ENCODE data around the gene SLC25A13.

SLC25A13 gene

DNA sequence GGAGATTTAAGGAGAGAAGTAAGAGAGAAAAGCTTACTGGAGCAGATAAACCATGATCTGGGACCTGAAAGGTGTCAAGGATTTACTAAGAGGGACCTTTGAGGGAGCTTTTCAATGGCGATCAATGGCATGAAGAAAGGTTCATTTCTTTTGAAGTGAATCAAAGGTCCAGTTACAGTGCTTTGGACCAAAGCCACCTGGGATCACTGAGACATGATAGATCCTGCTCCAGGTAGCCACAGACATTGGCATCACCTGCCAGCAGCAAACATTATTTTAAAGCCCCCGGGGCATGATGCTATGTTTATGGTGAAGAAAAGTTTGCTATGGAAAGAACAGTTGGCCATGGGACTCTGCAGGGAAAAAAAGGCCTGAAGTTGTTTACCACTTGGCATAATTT is 109.4 kb downstream of the SLC25A13 start:
- Mint-ChIP-seq H3K27ac (no peak overlapping the region), H3K9me3 (peaks cover 3 to 4% of the 10 kb centered on the region in 2 donors), H3K4me1 (peaks cover 0 to 12% of the 10 kb centered on the region in 2 donors), H3K27me3 (no peaks in the 10 kb centered on the region), H3K4me3 (no peak overlapping the region), H3K36me3 (peaks cover 6 to 9% of the 10 kb centered on the region in 2 donors)
- no peak for ATAC-seq (replicated peaks)
- DNase-seq = no peak

DNA sequence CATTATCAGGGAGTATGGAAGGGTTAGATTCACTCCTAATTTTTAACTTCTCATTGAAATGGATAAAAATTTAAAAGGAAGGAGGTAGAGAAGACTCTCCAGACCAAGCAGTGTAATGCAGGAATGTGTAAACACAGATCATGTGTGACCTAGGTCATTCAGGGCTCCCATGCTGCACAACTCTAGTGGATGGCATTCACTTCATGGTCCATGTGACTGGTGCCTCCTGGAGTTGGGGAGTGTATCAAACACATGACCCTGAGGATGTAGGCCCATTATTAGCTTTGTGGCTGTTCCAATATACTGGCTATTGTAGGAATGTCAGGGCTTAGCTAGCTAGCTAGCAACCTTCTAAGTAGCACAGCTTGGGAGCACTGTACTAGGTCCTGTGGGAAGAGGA is 109.9 kb downstream of the SLC25A13 start:
- DNase-seq (no peak), ATAC-seq (replicated peaks) (no peak)
- Mint-ChIP-seq H3K36me3 (peaks cover 8 to 9% of the 10 kb centered on the region in 2 donors), H3K4me3 (no peak overlapping the region), H3K4me1 (peaks cover 0 to 7% of the 10 kb centered on the region in 2 donors), H3K9me3 (peaks cover 3 to 4% of the 10 kb centered on the region in 2 donors), H3K27ac (no peak overlapping the region), H3K27me3 (no peaks in the 10 kb centered on the region)

DNA sequence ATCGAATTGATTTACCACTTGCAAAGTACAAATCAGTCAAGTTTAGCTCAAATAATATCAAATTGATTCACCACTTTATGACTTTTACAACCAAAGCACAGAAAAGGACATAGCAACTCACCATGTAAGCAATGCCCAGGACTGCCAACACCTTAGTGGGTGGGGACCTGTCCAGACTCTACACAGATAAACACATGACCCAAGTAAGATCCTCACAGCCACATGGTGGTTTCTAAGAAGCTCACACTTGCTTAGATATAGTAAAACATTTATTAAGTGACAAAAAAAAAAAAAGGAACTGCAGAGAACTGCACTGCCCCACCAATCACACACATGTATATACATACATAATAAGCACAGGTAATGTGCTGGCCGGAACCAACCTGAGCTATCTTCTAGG is 116.2 kb downstream of the SLC25A13 start:
- Mint-ChIP-seq H3K4me1 (peaks cover 0 to 2% of the 10 kb centered on the region in 2 donors), H3K9me3 (no peaks in the 10 kb centered on the region), H3K27me3 (no peaks in the 10 kb centered on the region), H3K36me3 (peaks cover 17 to 23% of the 10 kb centered on the region in 2 donors), H3K27ac (no peak overlapping the region), H3K4me3 (no peak overlapping the region)
- DNase-seq (no peak), ATAC-seq (replicated peaks) (no peak)

DNA sequence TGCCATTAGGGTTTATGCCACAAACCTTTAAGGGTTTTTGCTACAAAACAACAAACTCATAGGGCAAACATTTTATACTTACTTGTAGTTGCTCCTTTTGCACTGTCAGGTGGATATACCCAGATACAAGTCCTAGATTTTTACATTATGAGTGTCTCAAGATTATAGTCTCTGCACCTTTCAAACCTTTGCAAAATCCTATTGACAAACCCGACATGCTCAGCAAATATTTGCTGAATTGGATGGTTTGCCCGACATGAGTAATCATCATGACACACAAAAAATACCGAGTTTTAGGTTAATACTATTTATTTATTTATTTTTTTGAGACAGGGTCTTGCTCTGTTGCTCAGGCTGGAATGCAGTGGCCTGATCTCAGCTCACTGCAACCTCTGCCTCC is 117.3 kb downstream of the SLC25A13 start:
- no peaks in the 10 kb centered on the region for H3K27me3 Mint-ChIP-seq
- peaks cover 0 to 3% of the 10 kb centered on the region in 2 donors for H3K4me1 Mint-ChIP-seq
- H3K36me3 Mint-ChIP-seq = peaks cover 19 to 25% of the 10 kb centered on the region in 2 donors
- no peaks in the 10 kb centered on the region for H3K9me3 Mint-ChIP-seq
- no peak overlapping the region for H3K27ac Mint-ChIP-seq
- ATAC-seq (replicated peaks) = no peak
- no peak overlapping the region for H3K4me3 Mint-ChIP-seq
- no peak for DNase-seq

DNA sequence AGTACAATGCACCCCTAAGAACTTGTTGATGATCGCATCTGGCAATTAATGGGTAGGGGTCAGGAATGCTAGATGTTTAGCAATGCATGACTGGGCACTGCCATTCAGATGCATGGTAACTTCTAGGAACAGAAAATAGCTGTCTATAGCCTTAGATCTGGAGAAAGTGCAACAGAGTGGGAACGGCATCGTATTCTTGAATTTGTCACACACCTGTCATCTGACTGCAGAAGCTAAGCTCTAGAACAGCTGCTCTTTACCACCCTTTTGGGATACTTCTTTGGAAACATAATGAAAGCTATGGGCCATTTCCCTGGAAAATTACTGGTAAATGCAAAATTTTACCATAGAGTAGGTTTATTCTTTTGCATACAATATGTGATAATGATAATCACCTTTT is 118.1 kb downstream of the SLC25A13 start:
- peaks cover 19 to 25% of the 10 kb centered on the region in 2 donors for H3K36me3 Mint-ChIP-seq
- no peak overlapping the region for H3K4me3 Mint-ChIP-seq
- peaks cover 0 to 3% of the 10 kb centered on the region in 2 donors for H3K4me1 Mint-ChIP-seq
- H3K27ac Mint-ChIP-seq = no peak overlapping the region
- no peaks in the 10 kb centered on the region for H3K27me3 Mint-ChIP-seq
- no peak for DNase-seq
- no peak for ATAC-seq (replicated peaks)
- no peaks in the 10 kb centered on the region for H3K9me3 Mint-ChIP-seq

DNA sequence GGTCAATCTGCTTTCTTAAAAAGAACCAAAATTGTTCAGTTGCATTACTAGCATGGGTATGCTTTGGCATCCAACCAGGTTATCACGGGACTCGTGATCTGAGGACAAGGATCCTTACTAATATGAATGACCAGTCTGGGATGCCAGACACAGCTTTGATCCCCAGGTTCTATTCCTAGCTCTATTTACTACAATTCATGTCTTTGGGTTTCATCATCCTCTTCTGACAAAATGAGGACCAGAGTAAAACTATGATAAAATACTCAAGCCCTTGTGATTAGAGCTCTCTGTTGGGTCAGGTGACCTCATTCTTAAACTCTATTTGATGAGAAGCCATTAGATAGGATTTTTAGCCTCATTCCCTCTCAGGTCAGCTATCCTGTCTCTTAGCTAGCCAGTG is 119.8 kb downstream of the SLC25A13 start:
- H3K27ac Mint-ChIP-seq = no peak overlapping the region
- no peak for DNase-seq
- peaks cover 0 to 3% of the 10 kb centered on the region in 2 donors for H3K4me1 Mint-ChIP-seq
- ATAC-seq (replicated peaks) = no peak
- no peaks in the 10 kb centered on the region for H3K27me3 Mint-ChIP-seq
- no peak overlapping the region for H3K4me3 Mint-ChIP-seq
- peaks cover 25% of the 10 kb centered on the region in 2 donors for H3K36me3 Mint-ChIP-seq
- H3K9me3 Mint-ChIP-seq = no peaks in the 10 kb centered on the region

DNA sequence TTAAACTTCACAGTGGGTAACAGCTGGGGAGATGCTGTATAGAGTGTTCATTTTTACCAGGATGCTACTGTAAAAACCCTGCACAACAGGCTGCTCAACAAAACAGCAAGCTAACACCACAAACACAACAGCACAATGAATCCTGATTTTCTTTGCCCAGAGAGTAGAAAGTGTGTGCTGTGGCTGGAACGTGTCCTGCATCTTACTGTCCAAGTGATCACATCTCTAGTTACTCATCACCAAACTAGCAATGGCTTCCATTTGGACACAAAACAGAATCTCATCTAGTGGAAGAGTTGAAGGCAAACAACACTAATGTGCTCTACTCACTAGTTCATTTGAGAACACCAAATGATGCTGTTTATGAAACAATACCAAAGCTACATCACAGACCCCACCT is 121.2 kb downstream of the SLC25A13 start:
- ATAC-seq (replicated peaks) (no peak), DNase-seq (no peak)
- H3K4me1 Mint-ChIP-seq = peaks cover 0 to 3% of the 10 kb centered on the region in 2 donors
- peaks cover 25 to 27% of the 10 kb centered on the region in 2 donors for H3K36me3 Mint-ChIP-seq
- H3K27ac Mint-ChIP-seq = no peak overlapping the region
- H3K4me3 Mint-ChIP-seq = no peak overlapping the region
- H3K27me3 Mint-ChIP-seq = no peaks in the 10 kb centered on the region
- no peaks in the 10 kb centered on the region for H3K9me3 Mint-ChIP-seq

DNA sequence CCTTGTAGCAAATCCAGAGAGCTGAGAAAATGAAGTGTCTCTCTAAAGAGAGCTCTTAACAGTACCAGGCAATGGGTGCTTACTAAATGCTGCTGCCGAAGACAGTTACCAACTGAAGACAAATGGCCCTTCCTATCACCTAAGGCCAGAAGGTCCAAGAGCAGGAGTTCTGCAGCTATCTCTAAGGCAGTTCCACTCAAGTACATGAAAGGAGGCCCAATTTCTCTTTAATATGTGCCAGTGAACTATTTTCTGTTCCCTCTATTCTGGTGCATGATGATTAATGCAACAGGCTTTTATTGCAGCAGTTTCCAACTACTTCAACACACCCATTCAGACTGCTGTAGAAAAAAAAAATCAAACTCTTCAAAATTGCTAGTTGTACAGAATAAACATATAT is 122.5 kb downstream of the SLC25A13 start:
- Mint-ChIP-seq H3K9me3 (no peaks in the 10 kb centered on the region), H3K27ac (no peak overlapping the region)

DNA sequence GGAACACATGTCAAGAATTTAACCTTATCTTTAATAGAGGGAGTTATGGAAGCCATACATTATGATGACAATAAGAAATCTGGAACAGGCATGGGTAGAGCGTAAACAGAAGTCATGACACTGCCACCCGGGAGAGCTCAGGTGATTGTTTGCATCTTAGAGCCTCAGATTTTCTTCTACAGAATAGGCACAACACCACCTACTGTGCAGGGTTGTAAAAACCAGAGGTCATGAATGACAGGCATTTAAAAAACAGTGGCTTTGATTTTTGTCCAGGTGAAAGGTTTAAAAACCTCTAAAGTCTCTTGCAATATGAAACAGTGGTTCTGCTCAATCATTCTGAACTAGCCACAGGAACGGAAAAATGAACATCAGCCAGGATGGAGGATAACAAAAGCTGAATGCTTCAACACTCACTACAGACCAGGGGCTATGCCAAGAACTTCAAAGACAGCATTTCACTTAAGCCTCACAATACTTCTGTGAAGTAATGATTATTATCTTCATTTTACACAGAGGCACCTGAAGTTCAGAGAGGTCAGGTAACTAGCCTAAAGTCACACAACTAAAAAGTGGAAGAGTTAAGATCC is 123.8 kb downstream of the SLC25A13 start:
- Mint-ChIP-seq H3K36me3 (peaks cover 36 to 47% of the 10 kb centered on the region in 2 donors), H3K4me3 (no peak overlapping the region), H3K27ac (no peak overlapping the region), H3K9me3 (no peaks in the 10 kb centered on the region), H3K4me1 (peaks cover 0 to 3% of the 10 kb centered on the region in 2 donors), H3K27me3 (no peaks in the 10 kb centered on the region)
- ATAC-seq (replicated peaks) (no peak), DNase-seq (no peak)

More for the DNA sequence above, 122.5 kb downstream of the SLC25A13 start:
- ATAC-seq (replicated peaks) = no peak
- H3K36me3 Mint-ChIP-seq = peaks cover 35 to 37% of the 10 kb centered on the region in 2 donors
- H3K4me3 Mint-ChIP-seq = no peak overlapping the region
- H3K27me3 Mint-ChIP-seq = no peaks in the 10 kb centered on the region
- H3K4me1 Mint-ChIP-seq = peaks cover 0 to 3% of the 10 kb centered on the region in 2 donors
- DNase-seq = no peak

DNA sequence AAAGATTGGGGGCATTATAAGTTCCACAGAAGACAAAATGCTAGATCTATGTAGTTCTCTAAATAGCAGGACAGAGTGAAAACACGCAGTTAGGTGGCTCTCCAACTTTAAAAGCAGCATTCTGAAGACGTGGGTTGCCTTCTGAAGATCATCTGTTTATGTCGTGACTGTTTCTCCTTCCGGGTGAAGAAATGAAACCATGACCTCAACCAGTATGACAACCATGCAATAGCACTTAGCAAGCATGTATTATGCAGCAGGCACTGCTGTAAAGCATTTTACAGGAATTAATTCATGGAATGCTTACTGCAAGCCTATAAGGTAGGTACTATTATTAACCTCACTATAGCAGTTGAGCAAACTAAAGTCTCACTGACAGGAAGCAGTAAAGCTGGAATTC is 125.2 kb downstream of the SLC25A13 start:
- Mint-ChIP-seq H3K9me3 (no peaks in the 10 kb centered on the region), H3K36me3 (peaks cover 38 to 55% of the 10 kb centered on the region in 2 donors), H3K4me3 (no peak overlapping the region), H3K27ac (no peak overlapping the region), H3K27me3 (no peaks in the 10 kb centered on the region), H3K4me1 (peaks cover 0 to 3% of the 10 kb centered on the region in 2 donors)
- no peak for ATAC-seq (replicated peaks)
- no peak for DNase-seq

DNA sequence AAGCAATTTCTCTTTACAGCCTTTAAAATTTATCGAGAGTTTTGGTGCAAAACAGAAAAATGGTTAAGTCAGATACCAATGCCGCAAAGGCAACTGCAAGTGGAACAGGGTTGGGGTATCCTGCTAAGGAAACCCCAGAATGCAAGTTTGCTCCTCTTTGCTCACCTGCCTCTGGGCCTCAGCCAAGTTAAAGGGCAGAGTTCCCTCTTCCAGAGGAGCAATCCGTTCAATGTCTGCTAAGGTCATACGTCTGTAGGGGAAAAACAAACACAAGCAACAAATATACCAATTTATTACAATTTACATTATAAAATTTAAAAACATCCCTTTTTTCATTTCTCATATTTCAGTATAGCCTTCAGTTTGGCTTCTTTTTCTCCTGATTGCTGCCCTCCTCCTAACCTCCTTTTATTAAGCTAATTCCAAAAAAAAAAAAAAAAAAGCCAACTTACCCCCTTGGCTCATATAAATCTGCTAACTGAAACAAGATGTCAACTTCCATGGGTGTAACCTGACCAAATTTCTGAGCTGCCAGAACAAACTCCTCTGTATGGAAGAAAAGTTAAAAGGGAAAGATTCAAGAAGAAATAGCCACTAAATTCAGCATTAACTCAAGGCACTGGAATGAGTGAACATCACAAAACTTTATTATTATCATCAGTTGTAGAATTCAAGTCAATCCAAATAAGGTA is 132.6 kb downstream of the SLC25A13 start:
- DNase-seq = no peak
- Mint-ChIP-seq H3K27me3 (no peaks in the 10 kb centered on the region), H3K4me3 (no peak overlapping the region), H3K4me1 (no peaks in the 10 kb centered on the region), H3K9me3 (no peaks in the 10 kb centered on the region), H3K36me3 (peaks cover 40 to 73% of the 10 kb centered on the region in 2 donors), H3K27ac (no peak overlapping the region)
- no peak for ATAC-seq (replicated peaks)

DNA sequence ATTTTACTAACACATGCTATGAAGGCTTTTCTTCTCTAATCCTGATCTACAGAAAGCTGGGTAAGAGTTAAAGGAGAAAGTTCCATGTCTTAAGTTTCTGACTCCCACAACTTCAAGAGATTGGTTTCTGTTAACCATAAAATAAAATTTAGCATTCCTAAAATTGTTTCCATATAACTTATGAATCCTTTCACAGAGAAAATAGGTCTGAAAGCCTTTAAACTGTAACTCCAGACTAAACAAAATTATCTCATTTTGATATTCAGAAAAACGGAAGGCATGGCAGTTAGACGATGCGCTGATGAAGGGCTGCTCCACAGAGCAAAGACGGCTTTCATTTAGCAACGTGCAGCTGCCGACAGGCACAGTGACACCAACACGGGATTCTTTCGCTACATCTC is 133.3 kb downstream of the SLC25A13 start:
- H3K36me3 Mint-ChIP-seq = peaks cover 39 to 71% of the 10 kb centered on the region in 2 donors
- no peak overlapping the region for H3K27ac Mint-ChIP-seq
- no peaks in the 10 kb centered on the region for H3K9me3 Mint-ChIP-seq
- H3K27me3 Mint-ChIP-seq = no peaks in the 10 kb centered on the region
- DNase-seq (no peak), ATAC-seq (replicated peaks) (no peak)
- no peaks in the 10 kb centered on the region for H3K4me1 Mint-ChIP-seq
- H3K4me3 Mint-ChIP-seq = no peak overlapping the region

DNA sequence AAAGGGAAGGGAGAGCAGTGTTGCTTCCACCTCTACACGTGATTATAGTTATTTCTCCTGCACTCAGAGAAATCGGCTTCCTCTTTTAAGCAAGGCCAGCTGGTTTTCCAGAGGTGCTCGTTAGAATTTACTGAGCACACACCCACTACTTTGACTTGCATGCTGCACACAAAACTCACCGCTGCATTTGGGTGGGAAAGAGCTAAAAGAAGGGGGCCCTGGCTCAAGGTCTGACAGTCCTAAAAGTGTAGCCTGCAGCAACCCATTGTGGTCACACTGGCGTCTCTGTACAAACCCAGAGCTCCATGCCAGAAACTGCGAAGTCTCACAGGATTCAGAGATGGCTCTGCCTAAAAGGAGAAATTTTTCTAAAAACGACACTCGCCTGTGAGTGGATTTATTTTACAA is 133.7 kb downstream of the SLC25A13 start:
- Mint-ChIP-seq H3K9me3 (no peaks in the 10 kb centered on the region), H3K27me3 (no peaks in the 10 kb centered on the region), H3K27ac (no peak overlapping the region), H3K4me1 (no peaks in the 10 kb centered on the region), H3K36me3 (peaks cover 43 to 71% of the 10 kb centered on the region in 2 donors), H3K4me3 (no peak overlapping the region)
- ATAC-seq (replicated peaks) (no peak), DNase-seq (no peak)

DNA sequence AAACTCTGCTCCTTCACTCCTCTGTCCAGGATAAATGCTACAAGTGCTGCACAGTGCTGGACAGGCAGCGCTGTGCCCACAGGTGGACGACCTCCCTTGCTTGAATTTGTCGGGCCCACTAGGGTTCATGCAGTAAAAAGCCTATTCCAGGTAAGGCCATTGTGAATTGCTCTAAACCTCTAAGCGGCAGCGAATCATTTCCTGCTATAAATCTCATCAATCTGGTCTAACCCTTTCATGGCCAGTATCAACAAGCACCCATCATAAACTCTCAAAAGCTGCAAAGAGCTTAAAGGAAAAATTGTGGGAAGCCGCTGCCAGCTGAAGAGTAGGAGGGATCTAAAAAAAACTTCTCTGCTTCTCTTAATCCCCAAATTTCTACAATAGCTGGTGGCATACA is 134.2 kb downstream of the SLC25A13 start:
- Mint-ChIP-seq H3K27ac (no peak overlapping the region), H3K9me3 (no peaks in the 10 kb centered on the region), H3K36me3 (peaks cover 46 to 71% of the 10 kb centered on the region in 2 donors), H3K4me1 (no peaks in the 10 kb centered on the region), H3K27me3 (no peaks in the 10 kb centered on the region), H3K4me3 (no peak overlapping the region)
- no peak for DNase-seq
- no peak for ATAC-seq (replicated peaks)

DNA sequence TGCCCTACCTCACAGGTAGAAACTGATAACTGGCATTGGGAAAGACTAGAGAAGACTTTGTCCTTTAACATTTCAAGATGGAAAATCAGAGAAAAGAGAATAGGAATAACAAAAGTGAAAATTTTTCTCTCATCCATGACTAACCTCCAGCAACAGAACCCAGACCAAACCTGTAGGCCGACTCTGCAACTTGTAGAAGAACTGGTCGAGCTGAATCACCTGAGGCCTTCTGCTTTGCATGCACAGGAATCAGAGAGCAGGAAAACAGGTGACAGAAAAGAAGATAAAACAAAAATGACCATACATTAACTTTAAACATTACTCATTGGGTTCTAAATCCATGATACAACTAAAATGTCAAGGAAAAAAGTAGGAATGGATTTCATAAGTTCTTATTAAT is 137.1 kb downstream of the SLC25A13 start:
- Mint-ChIP-seq H3K36me3 (peaks cover 44 to 62% of the 10 kb centered on the region in 2 donors), H3K27me3 (no peaks in the 10 kb centered on the region), H3K4me1 (no peaks in the 10 kb centered on the region), H3K4me3 (no peak overlapping the region), H3K9me3 (no peaks in the 10 kb centered on the region), H3K27ac (no peak overlapping the region)
- no peak for DNase-seq
- ATAC-seq (replicated peaks) = no peak
